BLaER1 (cell line): ENCODE results near the gene CENPB.

Experiments used
- H3K27ac ChIP-seq: shearing (Covaris generic); formaldehyde crosslinking; 2 replicates; pipeline ENCODE4 v1.8.1; 2022
- H3K27me3 ChIP-seq: shearing (Covaris generic); formaldehyde crosslinking; 2 replicates; pipeline ENCODE4 v1.8.1; 2022
- H3K36me3 ChIP-seq: shearing (Covaris generic); formaldehyde crosslinking; 2 replicates; pipeline ENCODE4 v1.8.1; 2022
- H3K4me1 ChIP-seq: shearing (Covaris generic); formaldehyde crosslinking; 2 replicates; pipeline ENCODE4 v1.8.1; 2022
- H3K4me2 ChIP-seq: shearing (Covaris generic); formaldehyde crosslinking; 2 replicates; pipeline ENCODE4 v1.8.1; 2022
- H3K4me3 ChIP-seq: shearing (Covaris generic); formaldehyde crosslinking; 2 replicates; pipeline ENCODE4 v1.8.1; 2022
- H3K9ac ChIP-seq: shearing (Covaris generic); formaldehyde crosslinking; 2 replicates; pipeline ENCODE4 v1.8.1; 2022
- H3K9me3 ChIP-seq: shearing (Covaris generic); formaldehyde crosslinking; 2 replicates; pipeline ENCODE4 v1.8.1; 2022
- H4K20me1 ChIP-seq: shearing (Covaris generic); formaldehyde crosslinking; 2 replicates; pipeline ENCODE4 v1.8.1; 2022
- Cebpa-rat ChIP-seq: shearing (Covaris generic); IDR thresholded peaks from 2 replicates; pipeline ENCODE4 v1.8.1; 2022

Gene CENPB

DNA sequence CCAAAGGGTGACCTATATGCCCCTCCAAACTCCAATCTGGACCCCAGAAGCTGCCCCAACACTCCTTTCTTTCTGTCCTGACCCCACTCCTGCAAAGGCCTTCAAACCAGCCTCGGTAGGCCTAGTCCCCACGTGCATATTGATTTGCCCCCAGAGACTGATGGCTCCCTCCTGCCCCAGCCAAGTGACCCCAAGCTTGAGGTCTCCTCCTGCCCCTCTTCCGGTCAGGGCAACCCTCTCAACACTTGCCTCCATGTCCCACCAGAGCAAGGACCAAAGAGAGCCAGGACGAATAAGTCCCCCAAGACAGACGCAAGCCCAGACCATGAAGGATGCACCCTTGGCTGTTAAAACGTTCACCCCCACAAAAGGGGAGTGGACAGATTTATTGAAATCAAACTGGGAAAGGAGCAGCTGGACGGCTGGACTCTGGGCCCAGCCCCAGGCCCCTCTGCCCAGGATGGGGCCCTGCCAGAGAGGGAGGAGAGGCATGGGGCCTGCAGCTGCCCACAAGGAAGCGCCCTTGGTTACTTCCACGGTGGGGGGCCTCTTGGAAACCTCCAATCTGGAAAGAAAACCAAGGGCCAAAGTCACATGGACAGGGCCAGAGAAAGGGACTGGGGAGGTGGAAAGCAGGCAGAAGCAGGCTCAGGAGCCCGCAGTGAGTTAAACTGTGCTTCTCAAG, 2.9 kb downstream of the CENPB start:
- no peak overlapping the region for H3K4me3 ChIP-seq

DNA sequence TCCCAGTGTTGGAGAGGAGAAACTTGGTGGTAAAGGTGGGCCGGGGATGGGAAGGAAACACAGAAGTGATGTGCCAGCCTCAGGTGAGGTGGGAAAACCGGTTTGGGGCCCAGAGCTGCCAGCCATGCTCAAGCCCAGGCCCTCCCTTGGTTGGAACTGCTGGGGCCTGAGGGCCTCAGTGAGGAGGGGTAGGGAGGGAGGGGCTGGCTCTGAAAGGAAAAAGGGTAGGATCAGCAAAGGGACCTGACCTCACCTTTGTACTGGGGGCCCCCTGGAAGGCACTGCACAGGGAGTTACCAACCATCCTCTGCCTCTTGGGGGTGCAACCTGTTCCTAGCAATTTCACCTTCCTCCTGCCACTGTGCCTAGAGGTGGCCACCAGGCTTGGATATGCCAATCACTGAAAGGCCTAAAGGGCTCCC, 3.5 kb downstream of the CENPB start:
- no peak overlapping the region for H3K27ac ChIP-seq
- peaks cover 19% of the 10 kb centered on the region for H3K36me3 ChIP-seq
- H3K4me2 ChIP-seq = no peak overlapping the region
- H3K4me3 ChIP-seq = no peak overlapping the region
- peaks cover 66% of the 10 kb centered on the region for H4K20me1 ChIP-seq
- no peak for TF ChIP-seq Cebpa-rat
- peaks cover 30% of the 10 kb centered on the region for H3K27me3 ChIP-seq
- H3K9ac ChIP-seq = no peak overlapping the region
- 0 out of 2 replicates have a peak, but pooled peaks cover 1% of the 10 kb centered on the region for H3K9me3 ChIP-seq
- H3K4me1 ChIP-seq = peaks cover 57% of the 10 kb centered on the region

More for the DNA sequence above, 2.9 kb downstream of the CENPB start:
- Histone ChIP-seq H3K4me2 (no peak overlapping the region), H3K27me3 (peaks cover 24% of the 10 kb centered on the region), H4K20me1 (peaks cover 60% of the 10 kb centered on the region), H3K36me3 (peaks cover 19% of the 10 kb centered on the region), H3K27ac (no peak overlapping the region), H3K9me3 (no peaks in the 10 kb centered on the region), H3K9ac (no peak overlapping the region), H3K4me1 (peaks cover 52% of the 10 kb centered on the region)
- no peak for TF ChIP-seq Cebpa-rat

DNA sequence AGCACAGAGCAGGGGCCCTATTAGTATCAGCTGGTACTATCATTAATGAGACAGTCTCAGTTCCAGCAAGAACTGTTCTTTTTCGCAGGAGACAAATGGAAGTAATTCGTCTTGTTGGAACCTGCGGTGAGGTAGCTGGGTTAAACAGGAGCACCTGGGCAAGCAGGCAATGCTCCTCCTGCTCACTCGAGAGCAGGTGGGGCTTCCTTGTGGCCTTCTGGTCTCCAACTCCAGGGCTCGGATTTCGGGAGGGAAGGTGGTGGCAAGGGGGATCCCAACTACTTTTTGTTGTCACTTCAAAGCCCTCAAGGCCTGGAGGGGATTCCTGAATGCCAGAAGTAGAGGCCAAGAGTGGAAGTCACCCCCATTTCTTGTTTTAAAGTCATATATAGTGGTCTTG, 3.9 kb downstream of the CENPB start:
- Histone ChIP-seq H3K9me3 (0 out of 2 replicates have a peak, but pooled peaks cover 6% of the 10 kb centered on the region), H3K4me3 (no peak overlapping the region), H3K4me2 (no peak overlapping the region), H3K27ac (no peak overlapping the region), H3K9ac (no peak overlapping the region), H3K36me3 (peaks cover 19% of the 10 kb centered on the region), H3K4me1 (peaks cover 57% of the 10 kb centered on the region), H4K20me1 (peaks cover 71% of the 10 kb centered on the region), H3K27me3 (peaks cover 35% of the 10 kb centered on the region)
- TF ChIP-seq Cebpa-rat = no peak

DNA sequence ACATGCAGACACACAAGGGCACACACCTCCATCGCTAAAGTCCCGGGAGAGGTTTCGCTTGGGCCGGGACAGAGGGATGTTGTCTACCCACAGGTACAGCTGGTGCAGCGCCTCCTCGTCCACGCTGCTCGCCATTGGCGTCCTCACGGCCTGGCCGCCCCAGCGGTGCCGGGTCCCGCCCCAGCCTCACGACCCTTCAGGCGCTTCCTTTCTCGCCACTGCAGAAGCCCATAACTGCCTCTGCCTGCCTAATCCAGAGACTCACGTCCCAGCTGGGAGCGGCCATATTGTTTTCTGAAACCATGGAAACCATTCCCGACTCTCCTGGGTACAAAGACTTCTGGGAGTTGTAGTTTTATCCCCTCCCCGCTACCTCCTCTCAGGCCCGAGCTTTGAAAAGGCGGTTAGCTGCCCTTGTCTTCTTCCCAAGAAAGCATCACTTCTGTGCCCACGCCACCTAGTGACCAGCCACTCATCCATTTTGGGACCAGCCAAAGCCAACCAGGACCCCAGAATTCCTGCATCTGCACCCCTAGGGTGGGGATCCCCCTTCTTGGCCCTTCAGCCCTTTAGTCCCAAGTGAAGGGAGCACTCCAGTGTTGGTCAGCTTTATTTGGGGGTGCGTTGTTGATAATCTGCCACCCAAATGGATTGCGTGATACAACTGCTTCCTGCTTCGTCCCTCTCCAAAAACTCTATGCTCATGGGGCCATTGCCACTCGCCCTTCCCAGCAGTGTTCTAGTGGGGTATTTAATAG, 5.2 kb downstream of the CENPB start, which contains the start of gene SPEF1:
TSS of gene SPEF1 (minus strand) at position 296 of the 758 bp plus-strand sequence. CDS start at position 135, 161 bp downstream.
- peaks cover 11% of the 10 kb centered on the region; the same call in 1 of the 2 replicates for H3K9me3 ChIP-seq
- peaks cover 48% of the 10 kb centered on the region for H3K27me3 ChIP-seq
- no peak for TF ChIP-seq Cebpa-rat
- no peak within 1 kb of the TSS for H3K9ac ChIP-seq
- no peak within 1 kb of the TSS for H3K27ac ChIP-seq
- H4K20me1 ChIP-seq = peaks cover 72% of the 10 kb centered on the region
- H3K4me1 ChIP-seq = peaks cover 56% of the 10 kb centered on the region
- peak within 1 kb of the TSS; percentile 60 for H3K4me3 ChIP-seq
- peaks cover 19% of the 10 kb centered on the region for H3K36me3 ChIP-seq
- peak within 1 kb of the TSS; percentile 93 for H3K4me2 ChIP-seq

DNA sequence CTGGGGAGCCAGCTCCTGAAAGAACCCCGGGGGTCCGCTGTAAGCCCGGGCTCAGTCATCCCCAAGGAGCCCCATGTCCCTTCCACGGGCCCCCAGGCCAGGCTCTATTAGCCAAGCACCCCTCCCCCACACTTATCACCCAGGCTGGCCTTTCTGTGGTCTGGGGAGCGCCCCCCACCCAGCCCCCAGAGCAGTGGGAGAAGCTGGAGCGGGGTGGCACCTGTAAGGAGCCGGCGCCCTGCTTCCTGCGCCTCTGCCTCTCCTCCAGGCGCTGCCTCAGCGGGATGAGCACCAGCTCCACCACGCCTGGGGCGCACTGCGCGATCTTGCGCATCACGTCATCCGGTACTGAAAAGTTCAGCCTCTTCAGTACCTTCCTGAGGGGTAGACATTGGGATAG, 7.6 kb downstream of the CENPB start:
- Histone ChIP-seq H3K9me3 (peaks cover 19% of the 10 kb centered on the region; the same call in 1 of the 2 replicates), H3K9ac (no peak overlapping the region), H4K20me1 (peaks cover 51% of the 10 kb centered on the region), H3K27ac (no peak overlapping the region), H3K27me3 (peaks cover 58% of the 10 kb centered on the region), H3K36me3 (0 out of 2 replicates have a peak, but pooled peaks cover 7% of the 10 kb centered on the region), H3K4me1 (peaks cover 35% of the 10 kb centered on the region), H3K4me3 (no peak overlapping the region), H3K4me2 (no peak overlapping the region)
- no peak for TF ChIP-seq Cebpa-rat

DNA sequence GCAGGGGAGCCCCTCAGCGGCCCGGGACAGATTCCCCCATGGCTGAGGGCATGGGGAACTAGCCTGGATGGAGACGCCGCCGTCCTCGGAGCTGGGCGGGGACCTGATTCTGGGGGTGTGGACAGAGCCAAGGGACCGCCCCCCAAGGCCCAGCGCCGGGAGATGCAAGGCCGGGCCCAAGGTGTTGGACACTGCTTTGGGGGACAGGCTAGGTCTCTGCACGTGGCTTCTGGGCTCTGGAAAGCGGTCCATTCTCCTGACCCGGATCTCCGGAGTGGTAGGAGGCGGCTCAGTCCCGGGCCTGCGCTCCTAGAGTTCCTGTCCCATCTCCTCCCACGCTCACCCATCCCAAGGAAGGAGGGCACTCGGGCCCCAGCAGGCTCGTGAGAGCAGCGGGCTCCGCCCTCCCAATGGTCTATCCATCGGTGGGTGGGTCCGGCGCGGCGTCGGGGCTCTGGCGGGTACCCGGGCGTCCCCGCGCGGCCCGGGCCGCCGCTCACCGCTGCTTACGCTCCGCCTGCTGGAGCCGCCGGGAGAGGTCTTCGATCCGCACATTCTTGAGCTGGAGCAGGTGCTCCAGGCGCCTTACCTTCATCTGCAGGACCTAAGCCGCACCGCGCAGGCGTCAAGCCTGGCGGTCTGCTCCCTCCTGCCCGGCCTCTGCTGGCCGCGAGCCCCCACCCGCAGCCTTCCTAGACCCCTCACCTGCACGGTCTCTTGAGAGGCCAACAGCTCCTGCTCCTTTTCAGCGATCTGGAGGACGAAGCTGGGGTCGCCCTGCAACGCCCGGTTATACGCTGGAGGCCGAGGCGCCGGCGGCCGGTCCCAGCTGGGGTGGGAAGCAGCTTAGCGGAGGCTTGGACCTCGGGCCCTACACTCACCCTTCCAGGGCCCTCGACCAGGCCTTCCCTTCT, 8.6 kb downstream of the CENPB start:
- H3K4me2 ChIP-seq = peak overlapping the region; percentile 66
- H3K27ac ChIP-seq = no peak overlapping the region
- H3K4me3 ChIP-seq = peak overlapping the region; percentile 56
- H3K9me3 ChIP-seq = peaks cover 19% of the 10 kb centered on the region; the same call in 1 of the 2 replicates
- H3K9ac ChIP-seq = no peak overlapping the region
- H3K36me3 ChIP-seq = no peaks in the 10 kb centered on the region
- peaks cover 41% of the 10 kb centered on the region for H4K20me1 ChIP-seq
- peaks cover 58% of the 10 kb centered on the region for H3K27me3 ChIP-seq
- TF ChIP-seq Cebpa-rat = no peak
- H3K4me1 ChIP-seq = peaks cover 30% of the 10 kb centered on the region

DNA sequence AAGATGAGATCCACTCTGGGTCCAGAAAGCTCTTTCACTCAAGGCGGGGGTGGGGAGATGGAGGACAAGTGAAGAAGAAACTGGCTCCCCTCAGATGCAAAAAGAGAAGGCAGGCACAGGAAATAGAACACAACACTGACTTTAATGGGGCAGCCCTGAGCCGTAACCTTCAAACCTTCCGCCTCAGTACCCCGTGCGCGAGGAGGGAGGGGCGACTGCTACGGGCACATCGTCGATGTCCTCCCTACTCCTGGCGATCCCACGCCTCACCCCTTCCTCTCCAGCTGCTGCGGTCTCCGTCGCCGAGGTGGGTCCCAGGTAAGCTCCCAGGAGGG, 9.2 kb downstream of the CENPB start:
- peaks cover 34% of the 10 kb centered on the region for H4K20me1 ChIP-seq
- peaks cover 58% of the 10 kb centered on the region for H3K27me3 ChIP-seq
- TF ChIP-seq Cebpa-rat = no peak
- peaks cover 19% of the 10 kb centered on the region; the same call in 1 of the 2 replicates for H3K9me3 ChIP-seq
- H3K9ac ChIP-seq = no peak overlapping the region
- peaks cover 30% of the 10 kb centered on the region for H3K4me1 ChIP-seq
- H3K4me2 ChIP-seq = peak overlapping the region; percentile 66
- H3K27ac ChIP-seq = no peak overlapping the region
- H3K4me3 ChIP-seq = peak overlapping the region; percentile 56
- no peaks in the 10 kb centered on the region for H3K36me3 ChIP-seq

DNA sequence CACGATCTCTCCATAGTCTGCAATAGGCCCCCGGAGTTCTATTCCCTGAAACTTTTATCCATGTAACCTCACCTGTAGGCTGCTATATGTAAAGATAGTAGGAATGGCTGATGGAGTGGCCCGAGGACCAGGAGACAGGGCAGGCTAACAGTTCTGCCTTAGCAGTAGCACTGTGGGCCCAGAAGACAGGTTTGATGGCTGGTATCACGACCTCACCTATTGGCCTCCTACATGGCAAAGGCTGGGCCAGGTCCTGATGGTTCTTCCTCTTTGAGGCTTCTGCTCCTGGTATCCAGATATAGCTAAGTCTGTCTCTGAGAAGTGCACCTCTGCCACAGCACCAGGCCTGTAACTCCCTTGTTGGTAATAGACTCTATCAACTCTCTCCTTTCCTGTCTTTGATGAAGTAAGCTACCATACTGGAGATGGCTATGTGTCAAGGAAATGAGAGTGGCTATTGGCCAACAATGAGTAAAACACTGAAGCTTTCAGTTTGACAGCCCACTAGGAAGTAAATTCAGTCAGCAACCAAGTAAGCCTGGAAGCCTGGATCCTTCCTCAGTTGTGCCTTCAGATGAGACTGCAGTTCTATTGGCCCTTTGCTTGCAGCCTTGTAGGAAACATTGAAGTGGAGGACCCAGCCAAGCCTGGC, 11.0 kb downstream of the CENPB start:
- Histone ChIP-seq H4K20me1 (peaks cover 19% of the 10 kb centered on the region; the same call in 1 of the 2 replicates), H3K36me3 (no peaks in the 10 kb centered on the region), H3K4me2 (no peak overlapping the region), H3K4me3 (no peak overlapping the region), H3K9me3 (peaks cover 19% of the 10 kb centered on the region; the same call in 1 of the 2 replicates), H3K9ac (no peak overlapping the region), H3K4me1 (peaks cover 23% of the 10 kb centered on the region), H3K27me3 (peaks cover 53% of the 10 kb centered on the region), H3K27ac (no peak overlapping the region)
- no peak for TF ChIP-seq Cebpa-rat

DNA sequence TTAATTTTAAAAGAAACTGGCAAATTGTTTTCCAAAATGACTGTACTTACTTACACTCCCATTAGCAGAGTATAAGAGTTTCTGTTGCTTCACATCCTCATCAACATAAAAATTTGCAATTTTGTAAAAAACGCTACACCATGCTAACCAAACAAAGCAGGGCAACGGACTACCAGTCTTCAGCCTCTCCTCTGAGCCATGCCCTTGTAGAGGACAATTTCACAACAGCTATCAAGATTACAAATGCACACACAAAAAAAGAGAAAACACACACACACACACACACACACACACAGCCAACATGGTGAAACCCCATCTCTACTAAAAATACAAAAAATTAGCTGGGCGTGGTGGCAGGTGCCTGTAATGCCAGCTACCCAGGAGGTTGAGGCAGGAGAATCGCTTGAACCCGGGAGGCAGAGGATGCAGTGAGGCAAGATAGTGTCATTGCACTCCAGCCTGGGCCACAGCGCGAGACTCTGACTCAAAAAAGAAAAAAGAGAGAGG, 14.9 kb downstream of the CENPB start:
- Histone ChIP-seq H4K20me1 (peaks cover 6% of the 10 kb centered on the region), H3K4me2 (no peak overlapping the region), H3K4me3 (no peak overlapping the region)

More for the DNA sequence above, 14.9 kb downstream of the CENPB start:
- Histone ChIP-seq H3K27ac (no peak overlapping the region), H3K4me1 (peaks cover 31% of the 10 kb centered on the region), H3K27me3 (peaks cover 13% of the 10 kb centered on the region), H3K9ac (no peak overlapping the region), H3K9me3 (peaks cover 11% of the 10 kb centered on the region; the same call in 1 of the 2 replicates), H3K36me3 (no peaks in the 10 kb centered on the region)
- TF ChIP-seq Cebpa-rat = no peak
